Psoas muscle (tissue), 8 donors: ENCODE measurements around the gene RBM5. TPM values are rescaled to one million over a fixed set of nuclear protein-coding genes. Genes with fewer than 3 reads are reported as not detected.

Experiments
- ATAC-seq, 4 donors: fragments of 200-7000 bp; cut with Tn5 transposase; one replicate each; pipeline ENCODE4 v1.9.1; 2020; ENCODE audit warnings: moderate library complexity in 3 of 4, mild to moderate bottlenecking in 2 of 4
- DNase-seq, 2 donors: peaks; one replicate each; pipeline ENCODE4 v3.0.0-alpha.2; 2020
- H3K27ac ChIP-seq: fragments of 200-600 bp; one replicate; pipeline ENCODE4 v1.8.0; 2022
- H3K27me3 ChIP-seq, 3 donors: fragments of 200-600 bp in 1 of 3; one replicate each; pipeline versions ENCODE4 v1.6.1 to v1.8.0; 2013 to 2022; ENCODE audit warnings: low read length in 2 of 3, mild to moderate bottlenecking in 2 of 3, moderate library complexity in 1 of 3; ENCODE audit not compliant: insufficient read depth in 3 of 3
- H3K36me3 ChIP-seq, 2 donors: fragments of 200-600 bp in 1 of 2; one replicate each; pipeline versions ENCODE4 v1.6.1 to v1.8.0; 2013 to 2022; ENCODE audit warnings: low read depth in 1 of 2, mild to moderate bottlenecking in 1 of 2, moderate library complexity in 1 of 2; ENCODE audit not compliant: insufficient read depth in 1 of 2
- H3K4me1 ChIP-seq: fragments of 200-600 bp; one replicate; pipeline ENCODE4 v1.8.0; 2022
- H3K4me3 ChIP-seq: fragments of 200-600 bp; one replicate; pipeline ENCODE4 v1.8.0; 2022; ENCODE audit warnings: mild to moderate bottlenecking
- H3K9me3 ChIP-seq: fragments of 200-600 bp; one replicate; pipeline ENCODE4 v1.8.0; 2022
- CTCF ChIP-seq: fragments of 200-600 bp; IDR thresholded peaks from one replicate; pipeline ENCODE4 v1.8.0; 2022; ENCODE audit warnings: antibody characterized with exemption
- WGBS, 3 donors: extraction: QIAGEN DNeasy Blood & Tissue Kit; methylation state at CpG; one replicate each; pipeline versions ENCODE4 v1.1.6 to v1.1.7; 2013; 5-methylcytosine and 5-hydroxymethylcytosine counted together
- intact Hi-C, 2 donors: fragments of 100-400 bp; cut with DNase I; formaldehyde crosslinking; loops; one replicate each; pipeline versions ENCODE4 v1.11.0 to v1.14.2; 2022
- polyA plus RNA-seq, 3 donors: library from polyadenylated mRNA; stranded (reverse); fragments of 200-250 nt; gene quantifications; one replicate each; pipeline ENCODE4 v1.2.3, GENCODE V29; 2013
- total RNA-seq, 4 donors: library from RNA; stranded (reverse); fragmentation: NEBNext Ultra II Directional in 2 of 4; extraction: Animal tissue kit (Norgen Biotek cat#: 25700) in 2 of 4; gene quantifications; one replicate each; pipeline versions ENCODE4 v1.2.1 to v1.2.4, GENCODE V29; 2021 to 2023
- donor health status: healthy with polysubstance abuse.
- donor health status: DM: no; HTN: no; CAD: no; lungs with moderate emphysema.
- donor health status: Bipolar disorder and iron deficiency.
- donor health status: healthy.
- donor health status: DM: yes; HTN: yes; CAD: no.
- donor health status: DM: no; HTN: no; CAD: no.
- donor health status: DM: no; HTN: no; CAD: no.
- donor health status: DM: yes; HTN: yes; CAD: no.

Gene RBM5
- total and polyA plus RNA-seq, 7 donors: 30.7 to 61.4 (median 35.6) TPM

DNA sequence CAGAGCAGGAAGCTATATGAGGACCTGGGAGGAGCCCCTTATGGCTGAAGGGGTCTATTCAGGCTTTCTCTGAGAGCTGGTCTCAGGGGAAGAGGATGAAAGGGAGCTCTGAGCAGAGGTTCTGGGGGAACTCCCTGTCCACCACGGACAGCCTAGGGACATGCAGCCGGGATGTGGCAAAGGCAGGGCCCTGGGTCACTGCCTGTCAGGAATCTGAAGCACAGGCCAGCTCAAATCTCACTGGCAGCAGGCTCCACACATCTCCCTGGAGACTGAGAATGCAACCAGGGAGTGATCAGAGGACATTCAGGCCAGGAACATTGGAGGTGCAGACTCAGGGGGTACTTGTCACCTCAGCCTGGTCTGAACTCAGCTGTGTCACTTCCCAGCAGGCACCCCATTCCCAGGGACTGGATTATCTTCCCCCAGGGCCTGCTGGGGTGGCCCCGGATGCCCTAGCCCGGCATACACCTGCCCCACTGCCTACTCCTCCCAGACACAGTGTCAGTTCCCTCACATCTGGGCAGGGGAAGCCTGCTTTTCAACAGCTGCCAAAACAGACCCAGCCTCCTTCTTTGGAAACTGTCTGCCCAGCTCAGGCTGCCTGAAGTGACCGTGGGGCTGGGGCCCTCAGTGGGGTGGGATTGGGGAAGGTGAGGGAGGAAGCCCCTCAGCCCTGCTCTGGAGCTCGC lies 48.1 kb downstream of the RBM5 start:
- ATAC-seq: peak; percentile 65 to 88 (median 82)
- TF ChIP-seq CTCF: no peak
- Histone ChIP-seq H3K36me3 (no peaks in the 10 kb centered on the region), H3K27me3 (no peaks in the 10 kb centered on the region), H3K27ac (no peak overlapping the region), H3K9me3 (no peaks in the 10 kb centered on the region), H3K4me3 (no peak overlapping the region), H3K4me1 (peaks cover 5% of the 10 kb centered on the region)
- DNase-seq: peak in 1 of 2 donors; percentile 66
- intact Hi-C loops: no loop called here
- WGBS, 3 donors: 35 to 45% (median 44%) methylated on average over 6 of the region's 6 CpGs

- H3K4me3 ChIP-seq: no peak overlapping the region
- no peaks in the 10 kb centered on the region for H3K27me3 ChIP-seq
- ATAC-seq: no peak
- no peaks in the 10 kb centered on the region for H3K9me3 ChIP-seq
- no peak for TF ChIP-seq CTCF
- no peak for DNase-seq
- WGBS, 3 donors: 83 to 88% (median 85%) methylated on average over 6 of the region's 6 CpGs
- intact Hi-C loops: no loop called here
- H3K4me1 ChIP-seq: peaks cover 5% of the 10 kb centered on the region
- no peaks in the 10 kb centered on the region for H3K36me3 ChIP-seq
- H3K27ac ChIP-seq: no peak overlapping the region
These were observed 48.8 kb downstream of the RBM5 start for GRCh38 chr3:50137531-50137930.

DNA sequence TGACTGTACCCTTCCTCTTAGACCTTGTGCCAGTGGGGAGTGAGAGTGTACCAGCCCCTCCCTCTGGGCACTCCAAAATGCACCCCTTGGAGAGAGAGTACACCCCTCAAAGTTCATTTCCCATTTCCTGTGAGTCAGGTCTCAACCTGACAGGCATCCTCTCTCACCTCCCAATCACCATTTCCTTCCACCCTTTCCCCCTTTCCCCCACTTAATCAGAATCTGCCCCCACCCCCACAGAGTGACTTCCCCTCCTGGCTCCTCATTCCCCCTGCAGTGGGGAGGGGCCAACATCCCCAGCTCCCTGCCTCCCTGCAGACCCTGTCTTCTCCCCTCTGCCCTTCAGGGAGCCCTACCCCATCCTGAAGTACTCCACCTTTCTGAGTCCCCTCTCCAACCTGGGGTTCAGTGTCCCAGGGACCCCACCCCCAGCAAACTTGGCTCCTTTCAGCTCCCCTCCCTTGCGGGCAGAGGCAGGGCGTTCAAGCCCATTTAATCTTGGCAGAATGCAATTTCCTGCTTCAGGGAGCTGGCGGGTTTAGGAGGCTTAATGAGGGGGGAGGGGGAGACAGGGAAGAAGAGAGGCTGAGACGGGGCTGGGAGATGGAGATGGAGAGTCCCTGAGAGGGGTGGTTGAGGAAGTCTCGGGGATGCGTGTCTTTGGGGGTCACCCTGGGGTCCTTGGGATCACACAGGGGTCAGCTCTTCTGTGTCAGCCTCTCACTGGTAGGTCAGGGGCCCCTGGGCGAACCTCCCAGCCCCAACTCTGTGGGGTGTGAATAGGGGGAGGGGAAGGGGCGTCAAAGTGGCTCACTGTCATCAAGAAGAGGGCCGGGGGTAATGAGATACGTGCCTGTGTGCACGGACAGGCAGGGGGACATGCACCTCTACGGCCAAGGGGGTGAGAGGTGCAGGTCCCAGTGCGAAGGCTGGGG lies 49.8 kb downstream of the RBM5 start:
- H3K36me3 ChIP-seq: no peaks in the 10 kb centered on the region
- ATAC-seq (no peak), DNase-seq (no peak)
- H3K4me3 ChIP-seq: no peak overlapping the region
- intact Hi-C loops: no loop called here
- WGBS, 3 donors: 45 to 57% (median 54%) methylated on average over 12 to 13 of the region's 13 CpGs
- no peak for TF ChIP-seq CTCF
- H3K27me3 ChIP-seq: no peaks in the 10 kb centered on the region
- H3K4me1 ChIP-seq: peaks cover 5% of the 10 kb centered on the region
- no peaks in the 10 kb centered on the region for H3K9me3 ChIP-seq
- H3K27ac ChIP-seq: no peak overlapping the region

DNA sequence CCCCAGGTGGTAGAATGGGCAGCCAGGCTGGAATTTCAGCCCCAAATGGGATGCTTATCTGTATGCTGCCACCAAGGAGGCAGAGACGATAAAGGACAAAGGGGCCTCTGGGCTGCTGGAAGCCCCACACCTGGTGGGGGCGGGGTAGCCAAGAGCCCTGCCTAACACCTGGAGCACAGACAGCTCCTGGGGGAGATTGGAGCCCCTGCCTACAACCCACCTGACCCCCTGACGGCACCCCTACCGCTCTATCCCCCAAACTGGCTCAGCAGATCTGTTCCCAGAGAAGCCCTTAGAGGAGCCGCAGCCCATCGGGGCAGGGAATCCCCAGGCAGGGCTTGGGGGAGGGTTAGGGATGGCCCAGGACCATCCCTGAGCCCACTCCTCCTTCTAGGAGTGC lies 50.6 kb downstream of the RBM5 start:
- ATAC-seq (no peak), DNase-seq (no peak)
- no peaks in the 10 kb centered on the region for H3K36me3 ChIP-seq
- H3K4me1 ChIP-seq: peaks cover 5% of the 10 kb centered on the region
- intact Hi-C loops: no loop called here
- H3K27ac ChIP-seq: no peak overlapping the region
- H3K9me3 ChIP-seq: no peaks in the 10 kb centered on the region
- no peak overlapping the region for H3K4me3 ChIP-seq
- no peaks in the 10 kb centered on the region for H3K27me3 ChIP-seq
- TF ChIP-seq CTCF: no peak
- WGBS, 3 donors: 73 to 78% (median 75%) methylated on average over 6 of the region's 6 CpGs
